HEK293 (cell line): Measurements from ENCODE around the gene PDK4.

ENCODE experiments used
- CTCF ChIP-seq: fragments of 450-650 bp; formaldehyde crosslinking; IDR thresholded peaks from 2 replicates; pipeline ENCODE4 v1.5.1; 2016; ENCODE audit warnings: missing biosample characterization, missing genetic modification characterization
- KLF16 ChIP-seq: fragments of 450-650 bp; formaldehyde crosslinking; IDR thresholded peaks from 2 replicates; pipeline ENCODE4 v1.5.1; 2017; ENCODE audit warnings: missing biosample characterization, missing genetic modification characterization
- SCRT2 ChIP-seq: fragments of 450-650 bp; formaldehyde crosslinking; IDR thresholded peaks from 2 replicates; pipeline ENCODE4 v1.5.1; 2016; ENCODE audit warnings: missing biosample characterization, missing genetic modification characterization
- ZBTB1 ChIP-seq: fragments of 450-650 bp; formaldehyde crosslinking; IDR thresholded peaks from 2 replicates; pipeline ENCODE4 v1.5.1; 2016; ENCODE audit warnings: missing biosample characterization, missing genetic modification characterization
- ZBTB26 ChIP-seq: fragments of 450-650 bp; formaldehyde crosslinking; optimal IDR thresholded peaks from 2 replicates; pipeline ENCODE3; 2016; ENCODE audit warnings: missing biosample characterization, mild to moderate bottlenecking, missing genetic modification characterization
- ZNF239 ChIP-seq: fragments of 450-650 bp; formaldehyde crosslinking; IDR thresholded peaks from 2 replicates; pipeline ENCODE4 v1.5.1; 2016; ENCODE audit warnings: missing biosample characterization, missing genetic modification characterization
- ZNF311 ChIP-seq: fragments of 450-650 bp; formaldehyde crosslinking; IDR thresholded peaks from 2 replicates; pipeline ENCODE4 v1.5.1; 2017; ENCODE audit warnings: missing biosample characterization, missing genetic modification characterization, borderline replicate concordance

- TF ChIP-seq ZBTB26 (no peak), CTCF (tag by site-specific recombination) (no peak), SCRT2 (no peak), ZNF239 (tag by site-specific recombination) (no peak), ZBTB1 (tag by site-specific recombination) (no peak), ZNF311 (tag by site-specific recombination) (no peak), KLF16 (tag by site-specific recombination) (no peak)
Measured at GRCh38 chr7:95589031-95589430, 7.3 kb downstream of the PDK4 start.
